NCI-H2227 (cell line): ENCODE measurements around the gene TTC14.
"Not testable (repeated sequence)": the region's sequence is repeated elsewhere in the genome, so short reads cannot be mapped to it uniquely, and the experiment has no call there.

Experiments
- DNase-seq: peaks from one replicate; lab custom pipeline; 2025; ENCODE audit not compliant: unreplicated experiment; lab: John Stamatoyannopoulos, UW

Gene TTC14

GRCh38 chr3:180601688-180602666 is at the start of gene TTC14:
Gene TTC14, plus strand, starts transcription at chr3:180602163. Its CDS starts 99 bp downstream, at chr3:180602262.
- DNase-seq: peak; percentile 98

- no peak for DNase-seq
Measured at GRCh38 chr3:180563406-180563805, 38.6 kb upstream of the TTC14 start.

- no peak for DNase-seq
Measured at GRCh38 chr3:180564676-180565075, 37.3 kb upstream of the TTC14 start.

GRCh38 chr3:180570238-180570637 is 31.7 kb upstream of the TTC14 start:
- no peak for DNase-seq

- no peak for DNase-seq
Measured at GRCh38 chr3:180571831-180572598, 29.9 kb upstream of the TTC14 start.

- no peak for DNase-seq
Measured at GRCh38 chr3:180575571-180575970, 26.4 kb upstream of the TTC14 start.

- DNase-seq: no peak
Measured at GRCh38 chr3:180580934-180581333, 21.0 kb upstream of the TTC14 start.

- DNase-seq: no peak
Measured at GRCh38 chr3:180590396-180590795, 11.6 kb upstream of the TTC14 start.

GRCh38 chr3:180593631-180594030 is 8.3 kb upstream of the TTC14 start:
- not testable (repeated sequence) for DNase-seq

- DNase-seq: peak; percentile 73
Measured at GRCh38 chr3:180594631-180595558, 7.1 kb upstream of the TTC14 start.

- no peak for DNase-seq
Measured at GRCh38 chr3:180595559-180595935, 6.4 kb upstream of the TTC14 start.

- DNase-seq: no peak
Measured at GRCh38 chr3:180600473-180600872, 1.5 kb upstream of the TTC14 start.

GRCh38 chr3:180611006-180611405 is 9.0 kb downstream of the TTC14 start:
- no peak for DNase-seq

GRCh38 chr3:180612364-180612763 is 10.4 kb downstream of the TTC14 start:
- DNase-seq: no peak

- DNase-seq: no peak
Measured at GRCh38 chr3:180615954-180616353, 14.0 kb downstream of the TTC14 start.

GRCh38 chr3:180617049-180617448 is 15.1 kb downstream of the TTC14 start:
- no peak for DNase-seq

- not testable (repeated sequence) for DNase-seq
Measured at GRCh38 chr3:180618563-180618962, 16.6 kb downstream of the TTC14 start.

- DNase-seq: no peak
Measured at GRCh38 chr3:180619723-180620122, 17.8 kb downstream of the TTC14 start.

GRCh38 chr3:180624714-180625113 is 22.8 kb downstream of the TTC14 start:
- no peak for DNase-seq

- no peak for DNase-seq
Measured at GRCh38 chr3:180626844-180627243, 24.9 kb downstream of the TTC14 start.

- DNase-seq: no peak
Measured at GRCh38 chr3:180630371-180630770, 28.4 kb downstream of the TTC14 start.
